CD4-positive, alpha-beta T cell treated with Interleukin-4 for 4 hours (primary cell): ENCODE results near the gene COL1A2.

ENCODE experiments used
- DNase-seq: peaks from one replicate; pipeline ENCODE4 v3.0.0-alpha.2; 2020

COL1A2 gene

DNA sequence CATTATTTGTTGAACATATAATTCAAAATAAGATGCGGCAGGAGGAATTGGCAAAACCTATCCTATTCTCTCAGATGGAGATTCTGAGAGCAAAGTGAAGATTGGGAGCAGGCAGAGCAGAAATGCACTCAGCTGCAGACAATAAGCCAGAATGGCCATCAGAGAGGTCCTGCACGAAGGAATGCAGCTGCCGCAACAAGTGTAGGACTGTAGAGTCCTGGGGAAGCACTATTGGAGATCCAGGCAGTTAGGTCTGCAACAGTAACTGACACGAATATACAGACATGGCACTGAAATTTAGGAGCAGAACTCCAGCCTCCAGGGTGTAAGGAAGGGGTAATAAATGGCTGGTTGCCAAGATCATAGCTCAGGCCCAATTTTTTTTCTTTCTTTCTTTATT, 10.4 kb upstream of the COL1A2 start:
- DNase-seq: no peak

DNA sequence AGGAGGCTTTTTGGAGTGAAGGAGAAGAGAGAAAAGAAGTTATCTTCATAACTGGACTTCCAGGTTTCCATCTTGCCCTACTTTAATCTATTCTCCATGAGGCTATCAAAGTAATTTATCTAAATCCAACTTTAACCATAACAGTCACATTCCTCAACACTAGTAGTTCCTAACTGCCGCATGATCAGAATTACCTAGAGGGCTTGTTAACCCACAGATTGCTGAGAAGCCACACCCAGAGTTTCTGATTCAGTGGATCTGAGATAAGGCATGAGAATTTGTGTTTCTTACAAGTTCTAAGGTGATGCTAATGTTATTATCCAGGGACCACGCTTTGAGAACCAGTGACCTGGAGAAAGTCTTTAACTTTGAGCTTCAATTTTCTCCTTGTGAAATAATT, 8.3 kb upstream of the COL1A2 start:
- no peak for DNase-seq

DNA sequence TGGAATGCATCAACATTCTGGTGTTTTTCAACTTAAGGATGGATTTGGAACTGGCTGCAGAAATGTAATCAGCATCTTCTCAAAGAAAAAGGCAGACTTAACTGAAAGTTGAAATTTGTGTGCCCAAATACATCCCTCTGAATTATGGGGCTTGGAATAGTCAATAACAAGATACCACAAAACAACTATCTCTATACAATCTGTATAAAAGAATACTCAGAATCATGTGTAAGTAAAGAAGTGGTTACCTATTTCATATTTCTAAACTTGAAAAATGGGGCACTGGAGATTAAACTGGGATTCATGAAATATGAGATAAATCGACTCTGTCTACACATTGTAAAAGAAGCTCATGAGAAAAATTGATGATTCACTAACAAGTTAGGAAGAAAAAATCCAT, 6.2 kb upstream of the COL1A2 start:
- DNase-seq: no peak

GRCh38 chr7:94389381-94389780, 5.3 kb upstream of the COL1A2 start:
- no peak for DNase-seq

GRCh38 chr7:94391726-94392392, 2.8 kb upstream of the COL1A2 start:
- DNase-seq: no peak

DNA sequence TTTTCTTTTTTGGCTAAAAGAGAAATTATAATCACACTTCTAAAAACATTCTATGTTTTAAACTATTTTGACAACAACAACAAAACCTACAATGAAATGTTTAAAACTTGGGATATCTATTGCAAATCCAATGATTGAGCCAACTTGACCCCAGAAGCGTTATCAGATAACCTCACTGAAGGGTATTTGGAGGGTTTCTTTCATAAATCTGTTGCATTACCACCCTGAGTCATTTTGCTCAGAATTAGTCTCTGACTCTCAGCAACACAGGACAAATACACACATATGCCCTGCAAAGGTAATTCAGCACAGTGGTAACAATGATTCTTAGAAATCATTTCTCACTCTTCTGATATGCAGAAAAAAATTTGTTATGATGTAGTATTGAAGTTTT, 2.3 kb upstream of the COL1A2 start:
- DNase-seq: no peak

DNA sequence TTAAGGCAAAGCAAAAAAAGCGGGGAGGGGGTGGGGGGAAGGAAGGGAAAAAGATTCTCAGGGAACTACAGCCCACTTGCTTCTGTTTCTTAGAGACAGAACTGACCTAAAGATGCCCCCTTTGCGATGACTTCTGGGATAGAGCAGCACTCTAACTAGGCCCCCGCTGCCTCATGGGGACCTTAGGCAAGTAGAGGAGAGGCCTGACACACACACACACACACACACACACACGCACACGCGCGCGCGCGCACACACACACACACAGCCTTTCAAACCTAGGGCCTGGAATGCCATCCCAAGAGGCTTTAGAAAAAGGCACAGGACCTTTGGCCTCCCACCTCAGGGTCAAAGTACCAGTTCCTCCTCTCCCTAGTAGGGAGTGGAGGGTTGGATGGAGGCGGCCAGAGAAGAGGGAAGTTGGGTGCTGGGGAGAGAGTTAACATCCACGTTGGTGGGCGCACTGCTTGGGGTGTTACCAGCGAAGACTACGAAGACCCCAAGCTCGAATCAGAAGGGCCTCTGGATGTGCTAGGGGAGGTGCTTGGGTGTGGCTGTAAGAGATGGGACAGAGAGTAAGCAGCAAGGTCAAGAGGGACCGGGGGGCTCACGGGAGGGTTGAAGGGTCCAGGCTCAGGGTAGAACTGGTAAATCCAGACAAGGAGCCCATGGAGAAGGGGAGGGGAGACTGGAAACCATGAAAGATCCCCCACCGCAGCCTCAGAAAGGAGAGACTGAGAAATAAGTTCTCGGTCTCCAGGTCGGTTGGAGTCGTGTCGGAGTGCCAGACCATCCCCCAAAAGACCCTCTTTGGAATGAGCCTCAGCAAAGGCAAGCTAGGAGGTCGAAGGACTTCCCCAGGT, 1.2 kb upstream of the COL1A2 start:
- no peak for DNase-seq

DNA sequence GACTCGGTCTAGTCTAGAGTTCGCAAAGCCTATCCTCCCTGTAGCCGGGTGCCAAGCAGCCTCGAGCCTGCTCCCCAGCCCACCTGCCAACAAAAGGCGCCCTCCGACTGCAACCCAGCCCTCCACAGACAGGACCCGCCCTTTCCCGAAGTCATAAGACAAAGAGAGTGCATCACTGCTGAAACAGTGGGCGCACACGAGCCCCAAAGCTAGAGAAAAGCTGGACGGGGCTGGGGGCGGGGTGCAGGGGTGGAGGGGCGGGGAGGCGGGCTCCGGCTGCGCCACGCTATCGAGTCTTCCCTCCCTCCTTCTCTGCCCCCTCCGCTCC, 622 bp upstream of the COL1A2 start:
- DNase-seq: no peak

DNA sequence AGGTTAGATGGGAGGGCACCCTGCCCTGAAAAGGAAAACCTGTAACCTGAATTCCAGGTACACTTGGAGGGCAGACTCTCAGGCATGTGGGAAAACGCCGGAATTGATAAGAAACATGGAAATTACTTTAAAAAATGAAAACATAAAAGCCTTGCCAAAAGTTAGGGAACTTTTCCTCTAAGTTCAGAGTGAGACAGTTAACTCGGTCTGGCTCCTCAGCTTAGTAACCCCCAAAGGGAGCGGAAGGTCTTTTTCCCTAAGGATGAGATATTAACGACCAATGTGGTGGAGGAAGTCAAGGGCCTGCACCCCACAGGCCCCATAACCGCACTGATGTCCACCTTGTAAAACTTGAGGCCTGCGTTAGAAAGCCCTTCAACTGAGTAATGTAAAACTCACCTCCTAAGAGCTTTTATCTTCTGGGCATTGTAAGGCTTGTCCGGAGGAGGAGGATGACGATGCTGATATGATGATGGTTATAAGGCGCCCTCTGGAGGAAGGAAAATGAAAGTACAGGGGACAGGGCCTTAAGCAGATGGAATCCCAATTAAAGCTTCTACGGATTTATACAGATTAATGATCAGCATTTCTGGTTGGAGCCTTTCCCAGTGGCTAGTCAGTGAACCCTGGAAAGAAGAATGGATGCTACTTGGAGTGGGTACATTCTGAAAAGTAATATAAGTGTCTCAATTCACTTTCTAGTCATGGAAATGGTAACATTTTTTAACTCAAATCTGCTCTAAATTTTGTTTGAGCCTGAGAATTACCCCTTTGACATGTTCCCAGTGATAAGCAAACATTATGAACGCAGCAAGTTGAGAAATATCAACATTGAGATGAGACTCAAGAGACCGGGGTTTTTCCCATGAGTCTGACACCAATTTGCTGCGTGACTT, 694 bp downstream of the COL1A2 start:
- peak; percentile 18 for DNase-seq

DNA sequence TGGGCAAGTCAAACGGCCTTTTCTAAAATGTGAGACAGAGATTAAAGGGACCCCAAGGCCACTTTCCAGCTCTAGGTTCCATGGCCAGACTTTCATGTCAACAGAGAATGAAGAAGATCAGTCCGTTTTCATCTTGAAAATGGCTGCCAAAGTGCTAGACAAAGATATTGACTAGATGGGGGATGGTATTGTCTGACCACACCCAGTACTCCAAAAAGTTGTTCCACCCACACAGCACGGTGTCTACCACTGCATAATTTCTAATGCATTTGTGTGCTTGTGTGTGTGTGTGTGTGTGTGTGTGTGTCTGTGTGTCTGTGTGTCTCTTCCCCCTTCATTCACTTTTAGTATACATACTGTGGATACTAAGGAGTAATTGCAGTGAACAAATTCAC, 1.3 kb downstream of the COL1A2 start:
- no peak for DNase-seq

DNA sequence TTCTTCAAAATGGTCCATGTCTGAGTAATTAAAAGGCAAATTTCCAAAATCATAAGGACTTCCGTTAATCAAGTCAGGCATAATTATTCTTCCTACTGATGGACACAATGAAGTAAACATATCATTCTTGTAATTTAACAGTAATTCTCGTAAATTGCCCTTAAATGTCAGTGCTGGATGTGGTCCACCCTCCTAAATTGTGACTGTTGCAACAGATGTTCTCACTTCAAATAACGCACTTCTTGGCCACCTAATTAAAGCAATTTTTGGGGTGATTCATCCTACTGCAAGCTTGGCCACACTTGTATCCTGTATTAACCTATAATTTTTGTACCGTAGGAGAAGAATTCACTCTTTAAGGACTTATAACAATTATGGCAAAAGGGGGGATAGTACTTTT, 1.9 kb downstream of the COL1A2 start:
- DNase-seq: no peak

DNA sequence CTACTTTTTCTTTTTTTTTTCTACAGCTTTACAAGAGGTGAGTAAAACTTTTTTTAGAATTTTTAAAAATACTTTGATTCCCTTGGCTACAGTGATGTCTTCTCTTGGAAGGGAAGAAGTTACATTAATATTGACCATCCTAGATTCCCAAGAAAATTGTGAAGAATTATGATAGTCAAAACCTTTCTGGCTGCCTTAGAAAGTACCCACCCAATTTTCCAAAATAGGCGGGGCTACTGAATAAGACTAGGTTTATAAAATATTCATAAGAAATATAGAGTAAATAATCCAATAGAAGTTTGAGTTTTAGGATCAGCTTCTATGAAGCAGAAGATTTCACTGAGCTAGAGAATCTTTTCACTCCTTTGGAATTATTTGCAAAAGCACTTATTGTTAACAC, 3.0 kb downstream of the COL1A2 start:
- no peak for DNase-seq

GRCh38 chr7:94398841-94399240, 4.1 kb downstream of the COL1A2 start:
- DNase-seq: no peak

DNA sequence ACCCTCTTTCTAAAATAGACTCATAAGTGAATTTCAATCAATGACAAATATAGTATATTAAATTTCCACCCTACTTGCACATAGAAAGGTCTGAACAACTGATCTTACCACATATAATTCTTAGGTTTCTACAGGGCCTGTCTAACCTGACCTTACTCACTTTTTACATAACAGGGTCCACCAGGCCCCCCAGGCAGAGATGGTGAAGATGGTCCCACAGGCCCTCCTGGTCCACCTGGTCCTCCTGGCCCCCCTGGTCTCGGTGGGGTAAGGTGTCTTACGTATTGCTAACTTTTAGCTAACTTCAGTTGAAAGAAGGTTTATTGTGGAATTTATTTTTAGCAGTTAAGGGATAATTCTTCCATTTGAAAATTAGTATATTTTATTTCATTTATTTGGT, 5.3 kb downstream of the COL1A2 start:
- DNase-seq: no peak

DNA sequence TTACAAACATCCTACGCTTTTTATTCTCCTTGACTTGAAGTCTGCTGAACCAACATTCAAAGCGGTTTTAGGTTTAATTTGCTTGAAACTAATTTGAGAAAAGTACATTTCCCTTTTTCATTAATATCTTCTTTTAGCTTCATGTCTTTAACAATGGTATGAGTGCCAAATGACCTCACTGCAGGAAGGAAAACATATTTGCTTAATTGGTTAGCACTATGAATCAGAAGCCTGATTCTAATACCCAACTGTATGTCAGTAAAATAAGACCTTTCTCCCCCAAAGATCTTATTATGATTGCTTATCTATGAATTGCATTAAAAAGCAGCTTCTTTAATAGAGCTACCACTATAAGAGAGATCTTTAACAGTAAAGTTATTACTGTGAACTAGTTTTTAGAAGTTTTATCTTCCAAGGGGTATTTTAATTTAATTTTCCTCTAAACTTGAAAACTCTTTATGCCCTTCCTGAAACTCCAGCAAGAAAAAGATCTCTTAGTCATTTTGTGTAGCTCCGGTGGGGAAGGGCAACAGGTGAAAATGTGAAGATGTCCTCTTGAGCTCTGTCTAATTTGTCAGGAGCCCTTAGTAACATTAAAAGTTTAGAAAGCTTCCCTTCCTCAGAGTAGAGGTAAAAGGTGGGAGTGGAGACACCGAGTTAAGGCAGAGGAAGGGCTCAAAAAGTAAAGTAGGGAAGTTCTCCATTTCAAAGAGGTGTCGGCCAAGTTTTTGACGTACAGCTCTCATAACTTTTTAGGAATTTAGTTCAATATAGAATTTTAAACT, 6.1 kb downstream of the COL1A2 start:
- no peak for DNase-seq

DNA sequence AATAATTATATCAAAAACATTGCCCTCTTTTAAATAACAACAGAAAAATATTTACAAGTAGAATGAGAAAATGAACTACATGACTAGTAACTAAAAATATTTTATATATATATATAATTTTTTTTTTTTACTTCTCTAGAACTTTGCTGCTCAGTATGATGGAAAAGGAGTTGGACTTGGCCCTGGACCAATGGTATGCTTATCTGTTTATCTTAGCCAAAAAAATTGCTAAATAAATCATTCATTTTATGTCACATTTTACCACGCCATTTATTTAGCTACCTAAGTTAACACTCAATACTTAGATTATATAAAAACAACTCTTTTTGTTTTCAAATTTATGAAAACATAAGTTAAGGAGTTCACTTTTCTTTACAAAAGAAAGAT, 6.7 kb downstream of the COL1A2 start:
- DNase-seq: no peak

GRCh38 chr7:94403546-94403945, 8.9 kb downstream of the COL1A2 start:
- DNase-seq: no peak

DNA sequence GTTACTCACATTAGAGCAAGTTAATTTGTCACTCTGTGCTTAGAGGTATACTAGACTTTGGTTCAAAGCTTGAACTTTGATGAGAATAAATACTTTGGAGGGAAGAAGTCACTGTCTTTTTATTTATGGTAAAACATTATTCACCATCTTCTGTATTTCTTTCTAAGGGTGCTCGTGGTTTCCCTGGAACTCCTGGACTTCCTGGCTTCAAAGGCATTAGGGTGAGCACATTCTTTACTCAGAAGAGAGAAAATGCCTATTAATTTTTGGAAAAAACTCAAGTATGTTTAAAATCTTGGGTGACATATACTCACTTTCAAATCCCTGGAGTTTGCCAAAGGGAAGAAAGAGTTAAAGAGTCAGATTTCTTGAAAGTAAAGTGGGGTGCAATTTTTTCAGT, 10.8 kb downstream of the COL1A2 start:
- DNase-seq: no peak

GRCh38 chr7:94406696-94407095, 12.0 kb downstream of the COL1A2 start:
- no peak for DNase-seq

DNA sequence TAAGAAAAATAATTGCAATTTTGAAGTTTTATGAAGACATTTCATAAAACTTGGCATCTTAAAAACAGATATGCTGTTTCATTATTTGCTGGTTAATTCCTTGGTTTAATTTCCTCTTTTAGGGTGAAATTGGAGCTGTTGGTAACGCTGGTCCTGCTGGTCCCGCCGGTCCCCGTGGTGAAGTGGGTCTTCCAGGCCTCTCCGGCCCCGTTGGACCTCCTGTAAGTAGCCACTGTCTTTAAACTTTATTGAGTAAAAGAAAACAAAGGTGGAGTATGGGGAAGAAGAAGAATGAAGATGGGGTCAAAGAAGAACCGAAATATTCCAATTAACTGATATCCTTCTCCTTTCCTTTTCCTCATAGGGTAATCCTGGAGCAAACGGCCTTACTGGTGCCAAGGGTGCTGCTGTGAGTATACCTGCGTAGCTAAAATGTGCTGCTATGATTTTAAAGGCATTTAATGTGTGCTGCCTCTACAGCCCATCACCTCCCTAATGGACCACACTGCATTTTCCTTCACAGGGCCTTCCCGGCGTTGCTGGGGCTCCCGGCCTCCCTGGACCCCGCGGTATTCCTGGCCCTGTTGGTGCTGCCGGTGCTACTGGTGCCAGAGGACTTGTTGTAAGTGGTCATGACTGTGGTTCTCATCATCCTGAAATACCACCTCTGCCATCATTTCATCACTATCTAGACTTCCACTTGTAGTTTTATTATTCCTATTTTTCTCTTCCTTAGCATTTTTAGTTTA, 14.7 kb downstream of the COL1A2 start:
- no peak for DNase-seq

- no peak for DNase-seq
Observed at GRCh38 chr7:94410413-94411187, 15.9 kb downstream of the COL1A2 start.

DNA sequence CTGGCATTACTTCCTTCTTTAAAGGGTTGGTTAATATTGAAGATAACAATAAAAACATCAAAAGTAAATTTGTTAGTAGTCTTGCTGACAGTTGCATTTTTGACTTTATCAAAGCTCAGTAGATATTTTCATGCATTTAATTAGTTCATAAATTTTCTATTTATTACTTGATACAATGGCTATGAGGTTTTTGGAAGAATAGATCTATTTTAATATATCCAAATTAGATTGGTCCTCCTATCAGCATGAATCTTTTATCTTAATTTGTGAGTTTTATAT, 16.4 kb downstream of the COL1A2 start:
- no peak for DNase-seq
